Endothelial cell of umbilical vein (primary cell): ENCODE data around the gene TCP11. TPM values are rescaled to one million over a fixed set of nuclear protein-coding genes. Genes with fewer than 3 reads are reported as not detected.

Experiments used
- BruUV-seq: library from RNA; stranded (reverse); fragments of 400-500 nt; replicated peaks from 2 replicates; lab custom pipeline; 2021; lab: Mats Ljungman, UMichigan
- CTCF ChIA-PET: fragments of 300-600, 350-600 bp; sonication (Branson Sonifier 250); formaldehyde crosslinking; loops from one replicate; lab custom pipeline; 2021; ENCODE audit warnings: antibody characterized with exemption, inconsistent platforms; lab: Charles Lee
- POLR2A ChIA-PET: fragments of 300-600, 350-600 bp; sonication (Branson Sonifier 250); formaldehyde crosslinking; loops from one replicate; lab custom pipeline; 2021; ENCODE audit warnings: antibody characterized with exemption, inconsistent platforms; lab: Charles Lee
- DNase-seq: peaks from one replicate; pipeline ENCODE4 v3.0.0-alpha.2; 2011; ENCODE audit warnings: low read depth, low spot score
- FAIRE-seq: peaks from 2 replicates; lab custom pipeline; 2011; peaks lifted over from hg19 to GRCh38; lab: Jason Lieb, UNC
- H2AFZ ChIP-seq: 2 replicates; pipeline ENCODE4 v1.6.0; 2012; ENCODE audit warnings: low read depth, low read length, control low read depth, inconsistent platforms
- H3K27ac ChIP-seq: 2 replicates; pipeline ENCODE4 v1.5.1; 2011; ENCODE audit warnings: low read depth, mild to moderate bottlenecking, control low read depth, low read length, moderate library complexity; ENCODE audit not compliant: insufficient read depth
- H3K27me3 ChIP-seq, 2 experiments: 2 replicates each; pipeline versions ENCODE4 v1.6.0 to v1.6.1; 2011; ENCODE audit warnings: low read length in 2 of 2, mixed read lengths in 1 of 2; ENCODE audit not compliant: control insufficient read depth in 2 of 2, insufficient read depth in 2 of 2
- H3K36me3 ChIP-seq, 2 experiments: 2 replicates in 1 of 2; 3 replicates in 1 of 2; pipeline ENCODE4 v1.5.1; 2011; ENCODE audit warnings: low read length in 2 of 2, mild to moderate bottlenecking in 1 of 2, moderate library complexity in 1 of 2; ENCODE audit not compliant: control insufficient read depth in 2 of 2, insufficient read depth in 2 of 2; ENCODE audit errors: extremely low read depth in 1 of 2
- H3K4me1 ChIP-seq: 3 replicates; pipeline ENCODE4 v1.5.1; 2011; ENCODE audit warnings: mild to moderate bottlenecking, low read length; ENCODE audit not compliant: control insufficient read depth, insufficient read depth; ENCODE audit errors: extremely low read depth
- H3K4me2 ChIP-seq: 2 replicates; pipeline ENCODE4 v1.6.1; 2011; ENCODE audit warnings: low read length, control low read depth, mixed read lengths; ENCODE audit not compliant: insufficient read depth
- H3K4me3 ChIP-seq, 3 experiments: fragments of 200-600 bp in 1 of 3; sonication (generic), shearing (Covaris generic) in 1 of 3; replicated peaks in 1 of 3; 2 replicates each; pipeline ENCODE4 v1.5.1; 2011 to 2016; ENCODE audit warnings: control low read depth in 3 of 3, low read length in 3 of 3, mild to moderate bottlenecking in 2 of 3, inconsistent platforms in 1 of 3, low read depth in 1 of 3, moderate library complexity in 1 of 3; ENCODE audit not compliant: insufficient read depth in 1 of 3
- H3K79me2 ChIP-seq: 2 replicates; pipeline ENCODE4 v1.6.0; 2012; ENCODE audit warnings: low read length, inconsistent platforms; ENCODE audit not compliant: control insufficient read depth, insufficient read depth
- H3K9ac ChIP-seq: replicated peaks from 2 replicates; pipeline ENCODE3; 2011; ENCODE audit warnings: low read length, control low read depth; ENCODE audit not compliant: insufficient read depth; ENCODE audit errors: extremely low read depth
- H3K9me1 ChIP-seq: replicated peaks from 3 replicates; pipeline ENCODE4 v1.6.0; 2011; ENCODE audit warnings: mild to moderate bottlenecking, low read length; ENCODE audit not compliant: control insufficient read depth, insufficient read depth; ENCODE audit errors: extremely low read depth
- H3K9me3 ChIP-seq: replicated peaks from 2 replicates; pipeline ENCODE4 v1.5.1; 2012; ENCODE audit warnings: low read length, inconsistent platforms; ENCODE audit not compliant: control insufficient read depth, insufficient read depth
- H4K20me1 ChIP-seq: replicated peaks from 2 replicates; pipeline ENCODE3; 2011; ENCODE audit warnings: mild to moderate bottlenecking, low read length; ENCODE audit not compliant: control insufficient read depth, insufficient read depth; ENCODE audit errors: extremely low read depth
- EZH2 ChIP-seq: IDR thresholded peaks from 2 replicates; pipeline ENCODE4 v1.6.1; 2012; ENCODE audit warnings: borderline replicate concordance, low read depth, mild to moderate bottlenecking, moderate library complexity, low read length, inconsistent platforms; ENCODE audit not compliant: severe bottlenecking
- FOS ChIP-seq: IDR thresholded peaks from 2 replicates; pipeline ENCODE4 v1.6.1; 2011; ENCODE audit warnings: mild to moderate bottlenecking, low read length, moderate library complexity, borderline replicate concordance; ENCODE audit not compliant: insufficient read depth
- GATA2 ChIP-seq: IDR thresholded peaks from 2 replicates; pipeline ENCODE4 v1.7.0; 2011; ENCODE audit warnings: low read depth, mild to moderate bottlenecking, moderate library complexity, mixed read lengths, low read length; ENCODE audit not compliant: insufficient read length, insufficient read depth
- JUN ChIP-seq: IDR thresholded peaks from 2 replicates; pipeline ENCODE4 v1.6.1; 2011; ENCODE audit warnings: borderline replicate concordance, low read depth; ENCODE audit not compliant: insufficient read length, insufficient read depth
- POLR2A ChIP-seq: IDR thresholded peaks from 2 replicates; pipeline ENCODE4 v1.6.1; 2012; ENCODE audit warnings: low read depth, mild to moderate bottlenecking, control low read depth, low read length
- POLR2AphosphoS5 ChIP-seq: IDR thresholded peaks from 2 replicates; pipeline ENCODE4 v1.6.1; 2012; ENCODE audit warnings: low read depth, mild to moderate bottlenecking, control low read depth, low read length, moderate library complexity; ENCODE audit not compliant: insufficient read depth
- dilution Hi-C: fragments of 300-500 bp; cut with MboI; formaldehyde crosslinking; loops from one replicate; pipeline ENCODE4 v1.15.0; 2019; ENCODE audit warnings: low sequenced_read_pairs; ENCODE audit not compliant: extremely low pct_ligation_motif_present
- intact Hi-C: fragments of 100-400 bp; cut with micrococcal nuclease; formaldehyde crosslinking; loops from one replicate; pipeline ENCODE4 v1.10.0; 2022
- polyA plus RNA-seq, 4 experiments: library from polyadenylated mRNA; depleted of rRNA in 3 of 4; stranded (reverse) in 3 of 4; unstranded in 1 of 4; fragments of >200 nt; gene quantifications; 2 replicates each; pipeline versions ENCODE4 v1.2.1 to v1.2.3, GENCODE V29; 2011 to 2012; ENCODE audit warnings: missing spikeins in 1 of 4
- total RNA-seq: library from RNA; stranded (reverse); gene quantifications from 2 replicates; pipeline ENCODE4 v1.2.3, GENCODE V29; 2021

The TCP11 gene
- total and polyA plus RNA-seq, 2 donors (not counting 3 experiments of a cell fraction or from before 2014, with no cell fraction given), result 0.18 TPM; not detected in 1

DNA sequence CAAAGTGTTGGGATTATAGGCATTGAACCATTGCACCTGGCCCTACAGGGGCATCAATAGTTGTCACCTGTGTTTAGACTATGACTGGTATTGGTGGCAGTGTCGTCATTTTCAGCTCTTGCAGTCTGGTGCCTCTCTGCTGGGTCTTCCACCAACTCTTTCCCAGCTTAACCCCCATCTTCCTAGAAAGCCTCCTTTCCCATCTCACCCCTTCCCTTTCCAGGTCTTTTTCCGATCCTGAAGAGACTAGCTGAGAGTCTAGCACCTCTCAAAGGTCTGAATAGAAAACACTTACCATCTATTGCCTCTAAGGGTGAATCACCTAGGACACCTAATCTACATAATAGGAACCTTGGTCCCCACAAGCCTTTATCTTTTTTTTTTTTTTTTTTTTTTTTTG is 71.0 kb downstream of the TCP11 start:
- Histone ChIP-seq H3K4me2 (no peak overlapping the region), H3K79me2 (no peaks in the 10 kb centered on the region), H3K4me3 (no peak overlapping the region), H3K4me1 (no peaks in the 10 kb centered on the region), H4K20me1 (no peaks in the 10 kb centered on the region), H3K27me3 (no peaks in the 10 kb centered on the region), H3K9me1 (no peaks in the 10 kb centered on the region), H3K36me3 (peaks cover 2 to 19% of the 10 kb centered on the region in 2 experiments), H2AFZ (no peak overlapping the region), H3K9me3 (no peaks in the 10 kb centered on the region), H3K27ac (no peak overlapping the region), H3K9ac (no peak overlapping the region)
- TF ChIP-seq FOS (no peak), JUN (no peak)
- DNase-seq (no peak), FAIRE-seq (no peak)
- no TSS peak for BruUV-seq
- dilution Hi-C loops, result no loop called here
- POLR2A ChIA-PET, result no interaction called here
- intact Hi-C loops, result no loop called here
- CTCF ChIA-PET, result interaction anchor here (0.6 kb wide), 1 partner anchor 17 kb away, joined by 3 read pairs; no protein-coding TSS in a partner anchor

- TF ChIP-seq GATA2, result no peak
- TF ChIP-seq POLR2A, result no peak
- no peak for TF ChIP-seq POLR2AphosphoS5
- TF ChIP-seq JUN, result no peak
- no peak for TF ChIP-seq EZH2
- no peak for TF ChIP-seq FOS
- no peak overlapping the region for H3K4me3 ChIP-seq
- peaks cover 2 to 20% of the 10 kb centered on the region in 2 experiments for H3K36me3 ChIP-seq
- H3K4me1 ChIP-seq, result no peaks in the 10 kb centered on the region
- H3K27ac ChIP-seq, result no peak overlapping the region
- no peaks in the 10 kb centered on the region for H3K79me2 ChIP-seq
- intact Hi-C loops, result no loop called here
- ChIA-PET CTCF (interaction anchor here (2.1 kb wide), 1 partner anchor 10 kb away, joined by 7 read pairs; no protein-coding TSS in a partner anchor), POLR2A (no interaction called here)
- H3K27me3 ChIP-seq, result no peaks in the 10 kb centered on the region
- no peak for FAIRE-seq
- dilution Hi-C loops, result no loop called here
- no peaks in the 10 kb centered on the region for H3K9me3 ChIP-seq
- H3K9ac ChIP-seq, result no peak overlapping the region
- no peak overlapping the region for H2AFZ ChIP-seq
- H4K20me1 ChIP-seq, result no peaks in the 10 kb centered on the region
- BruUV-seq, result no TSS peak
- no peak for DNase-seq
- H3K4me2 ChIP-seq, result no peak overlapping the region
- H3K9me1 ChIP-seq, result no peaks in the 10 kb centered on the region
Observed at GRCh38 chr6:35069262-35069661, 71.9 kb downstream of the TCP11 start.
